Activated CD4-positive, alpha-beta T cell treated with anti-CD3 and anti-CD28 coated beads, Interleukin-10, Interleukin-2, amounts not matched to agents 100 ng/mL and 50 ng/mL, durations not matched to agents 16 hours and 8 hours (primary cell): ENCODE results near the gene NOXA1.

ENCODE experiments used
- DNase-seq: peaks from one replicate; pipeline ENCODE4 v3.0.0-alpha.2; 2020

Gene NOXA1

DNA sequence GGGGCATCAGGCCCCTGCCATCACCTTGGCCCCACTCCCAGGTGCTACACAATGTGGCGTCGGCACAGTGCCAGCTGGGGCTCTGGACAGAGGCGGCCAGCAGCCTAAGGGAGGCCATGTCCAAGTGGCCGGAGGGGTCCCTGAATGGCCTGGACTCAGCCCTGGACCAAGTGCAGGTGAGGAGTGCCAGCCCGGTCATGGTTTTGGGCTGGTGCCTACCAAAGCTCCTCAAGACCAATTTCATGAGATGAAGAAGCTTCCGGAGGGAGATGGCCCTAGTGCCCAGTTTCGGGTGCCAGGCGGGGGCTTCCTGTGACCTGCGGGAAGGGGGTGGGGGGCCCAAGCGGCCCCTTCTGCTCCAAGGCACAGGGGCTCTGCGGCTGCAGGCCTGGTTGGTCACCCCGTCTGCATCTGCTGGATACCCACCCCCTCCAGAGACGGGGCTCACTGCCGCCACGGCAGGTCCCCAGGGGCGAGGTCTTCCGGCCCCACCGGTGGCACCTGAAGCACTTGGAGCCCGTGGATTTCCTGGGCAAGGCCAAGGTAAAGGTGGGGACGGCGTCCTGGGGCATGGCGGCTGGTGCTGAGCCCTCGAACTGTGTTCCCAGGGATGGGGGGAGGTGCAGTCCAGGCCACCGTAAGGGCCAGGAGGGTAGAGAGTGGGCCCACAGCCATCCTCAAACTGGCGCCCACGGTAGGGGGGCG, 5.8 kb downstream of the NOXA1 start:
- DNase-seq, result no peak

DNA sequence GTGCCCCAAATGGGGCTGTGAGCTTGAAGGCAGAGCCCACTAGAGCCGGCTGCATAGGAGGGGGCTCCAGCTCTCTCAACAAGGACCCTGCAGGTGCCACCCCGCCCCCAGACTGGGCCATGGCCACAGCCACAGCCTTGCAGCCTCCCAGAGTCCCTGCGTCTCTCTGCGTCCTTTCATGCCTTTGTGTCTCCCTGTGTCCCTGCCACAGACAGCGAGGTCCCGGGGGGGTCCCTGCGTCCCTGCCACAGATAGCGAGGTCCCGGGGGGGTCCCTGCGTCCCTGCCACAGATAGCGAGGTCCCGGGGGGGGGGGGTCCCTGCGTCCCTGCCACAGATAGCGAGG, 6.3 kb downstream of the NOXA1 start:
- DNase-seq, result no peak

DNA sequence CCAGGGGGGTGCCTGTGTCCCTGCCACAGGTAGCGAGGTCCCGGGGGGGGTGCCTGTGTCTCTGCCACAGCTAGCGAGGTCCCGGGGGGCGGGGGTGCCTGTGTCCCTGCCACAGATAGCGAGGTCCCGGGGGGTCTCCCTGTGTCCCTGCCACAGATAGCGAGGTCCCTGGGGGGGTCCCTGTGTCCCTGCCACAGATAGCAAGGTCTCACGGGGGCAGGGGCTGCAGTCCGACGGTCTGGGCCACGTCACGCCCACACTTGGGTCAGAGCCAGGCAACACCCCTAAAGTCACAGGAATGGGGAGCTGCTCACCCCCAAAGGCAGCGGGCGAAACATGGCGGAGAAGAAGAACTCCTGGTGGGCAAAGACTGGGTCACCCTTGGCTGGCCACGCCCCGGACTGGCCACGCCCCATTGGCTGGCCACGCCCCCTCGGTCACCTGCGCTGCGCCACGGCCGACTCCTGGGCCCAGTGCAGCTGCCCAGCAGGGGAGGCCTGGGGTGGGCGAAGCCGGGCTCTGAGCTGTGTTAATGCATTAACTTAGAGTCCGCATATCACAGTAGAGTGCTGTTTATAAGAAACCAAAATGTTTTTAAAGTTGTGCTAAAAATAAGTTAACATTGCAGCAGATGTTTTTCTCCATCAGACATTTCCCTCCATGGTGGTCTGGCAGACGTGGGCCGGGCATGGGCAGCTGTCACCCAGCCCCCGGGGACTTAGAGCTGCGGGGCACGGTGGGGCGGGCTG, 7.0 kb downstream of the NOXA1 start:
- no peak for DNase-seq

DNA sequence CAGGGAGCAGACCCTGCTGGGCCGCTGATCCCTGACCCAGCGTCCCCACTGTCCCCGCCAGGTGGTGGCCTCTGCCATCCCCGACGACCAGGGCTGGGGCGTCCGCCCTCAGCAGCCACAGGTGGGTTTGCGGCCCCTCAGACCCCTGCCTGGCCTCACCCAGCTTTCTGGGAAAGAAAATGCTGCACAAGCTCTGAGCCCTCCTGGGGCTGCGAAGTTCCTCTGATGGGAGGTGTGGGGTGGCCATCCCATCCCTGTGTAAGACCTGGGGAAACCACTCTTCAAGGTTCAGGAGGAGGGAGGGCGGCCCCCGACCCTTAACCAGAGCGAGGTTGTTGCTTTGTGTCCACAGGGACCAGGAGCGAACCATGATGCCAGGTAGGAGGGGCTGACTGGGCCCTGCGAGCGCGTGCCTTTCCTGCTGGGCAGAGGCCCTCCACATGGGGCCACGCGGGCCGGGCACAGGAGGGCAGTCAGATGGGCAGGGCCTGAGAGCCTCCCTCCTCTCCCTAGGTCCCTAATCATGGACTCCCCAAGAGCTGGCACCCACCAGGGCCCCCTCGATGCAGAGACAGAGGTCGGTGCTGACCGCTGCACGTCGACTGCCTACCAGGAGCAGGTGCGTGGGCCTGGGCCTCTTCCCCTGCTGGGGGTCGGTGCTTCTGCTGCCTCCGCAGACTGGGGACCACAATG, 7.7 kb downstream of the NOXA1 start:
- DNase-seq, result no peak

DNA sequence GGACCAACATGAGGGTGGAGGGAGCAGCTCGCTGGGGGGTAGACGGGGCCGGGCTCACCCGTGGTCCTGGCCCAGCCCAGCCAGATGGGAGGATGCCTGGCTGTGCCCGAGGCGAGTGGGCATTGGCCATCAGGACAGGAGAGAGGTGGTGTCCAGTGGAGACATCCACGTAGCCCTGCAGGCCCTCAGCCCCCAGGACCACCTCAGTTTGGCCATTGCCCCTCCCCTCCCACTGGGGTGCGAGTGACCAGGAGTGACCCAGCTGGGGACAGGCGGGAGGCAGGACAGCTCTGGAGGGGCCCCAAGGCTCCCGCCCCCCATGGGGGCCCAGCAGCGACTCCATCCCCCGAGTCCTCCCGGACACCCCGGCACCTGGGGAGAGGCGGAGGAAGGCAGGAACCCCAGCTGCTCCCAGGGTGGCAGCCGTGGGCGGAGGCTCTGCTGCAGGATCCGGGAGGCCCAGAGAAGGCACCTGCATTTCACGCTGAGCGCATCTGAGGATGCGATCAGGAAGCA, 8.3 kb downstream of the NOXA1 start:
- DNase-seq, result no peak

DNA sequence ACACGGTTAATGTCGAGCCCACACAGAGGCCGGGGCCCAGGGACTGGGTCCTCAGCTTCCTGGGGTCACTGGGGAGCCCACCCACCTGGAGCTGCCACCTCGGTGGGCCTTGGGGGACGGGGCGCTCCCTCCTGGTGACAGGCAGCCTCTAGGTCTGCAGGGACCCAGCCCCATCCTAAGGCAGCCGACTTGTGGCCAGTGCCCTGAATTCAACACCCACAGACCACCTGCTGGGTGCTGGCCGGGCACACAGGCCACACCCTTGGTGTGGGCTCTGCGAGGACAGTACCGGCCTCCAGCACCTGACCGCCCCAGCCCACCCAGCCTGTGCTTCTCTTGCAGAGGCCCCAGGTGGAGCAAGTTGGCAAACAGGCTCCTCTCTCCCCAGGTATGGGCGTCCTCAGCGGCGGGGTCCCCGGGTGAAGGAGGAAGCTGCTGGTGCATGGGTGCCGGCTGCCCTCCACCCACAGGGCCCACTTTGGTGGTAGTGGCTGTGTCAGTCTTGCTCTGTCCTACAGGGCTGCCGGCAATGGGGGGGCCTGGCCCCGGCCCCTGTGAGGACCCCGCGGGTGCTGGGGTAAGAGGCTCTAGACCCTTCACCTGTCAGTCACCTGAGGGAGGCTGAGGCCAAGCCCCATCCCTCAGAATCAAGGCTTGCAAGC, 9.6 kb downstream of the NOXA1 start:
- no peak for DNase-seq

DNA sequence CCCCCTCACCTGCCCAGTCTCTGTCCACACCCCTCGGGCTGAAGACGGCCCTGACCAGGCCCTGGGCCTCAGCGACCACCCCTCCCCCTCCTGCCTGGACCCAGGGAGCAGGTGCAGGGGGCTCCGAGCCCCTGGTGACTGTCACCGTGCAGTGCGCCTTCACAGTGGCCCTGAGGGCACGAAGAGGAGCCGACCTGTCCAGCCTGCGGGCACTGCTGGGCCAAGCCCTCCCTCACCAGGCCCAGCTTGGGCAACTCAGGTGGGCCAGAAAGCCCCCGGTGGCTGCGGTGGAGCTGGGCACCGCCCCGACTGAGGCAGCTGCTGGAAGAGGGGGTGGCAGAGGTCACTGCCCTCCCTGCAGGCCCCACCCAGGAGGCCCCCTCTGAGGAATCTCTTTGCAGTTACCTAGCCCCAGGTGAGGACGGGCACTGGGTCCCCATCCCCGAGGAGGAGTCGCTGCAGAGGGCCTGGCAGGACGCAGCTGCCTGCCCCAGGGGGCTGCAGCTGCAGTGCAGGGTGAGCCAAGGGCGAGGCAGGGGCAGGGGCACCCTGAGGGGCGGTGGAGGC, 10.2 kb downstream of the NOXA1 start:
- DNase-seq, result no peak

DNA sequence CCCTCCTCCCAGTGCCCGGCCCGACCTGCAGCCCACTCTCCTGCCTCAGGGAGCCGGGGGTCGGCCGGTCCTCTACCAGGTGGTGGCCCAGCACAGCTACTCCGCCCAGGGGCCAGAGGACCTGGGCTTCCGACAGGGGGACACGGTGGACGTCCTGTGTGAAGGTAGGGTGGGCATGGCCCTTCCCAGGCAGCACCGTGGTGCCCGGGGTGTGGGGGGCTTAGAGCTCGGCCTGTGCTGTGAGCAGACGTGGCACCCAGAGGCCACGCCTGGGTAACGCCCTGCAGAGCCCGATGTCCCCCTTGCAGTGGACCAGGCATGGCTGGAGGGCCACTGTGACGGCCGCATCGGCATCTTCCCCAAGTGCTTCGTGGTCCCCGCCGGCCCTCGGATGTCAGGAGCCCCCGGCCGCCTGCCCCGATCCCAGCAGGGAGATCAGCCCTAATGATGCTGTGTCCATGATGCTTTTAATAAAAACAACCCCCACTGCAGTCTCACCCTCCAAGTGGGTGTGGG, 10.8 kb downstream of the NOXA1 start:
- no peak for DNase-seq

DNA sequence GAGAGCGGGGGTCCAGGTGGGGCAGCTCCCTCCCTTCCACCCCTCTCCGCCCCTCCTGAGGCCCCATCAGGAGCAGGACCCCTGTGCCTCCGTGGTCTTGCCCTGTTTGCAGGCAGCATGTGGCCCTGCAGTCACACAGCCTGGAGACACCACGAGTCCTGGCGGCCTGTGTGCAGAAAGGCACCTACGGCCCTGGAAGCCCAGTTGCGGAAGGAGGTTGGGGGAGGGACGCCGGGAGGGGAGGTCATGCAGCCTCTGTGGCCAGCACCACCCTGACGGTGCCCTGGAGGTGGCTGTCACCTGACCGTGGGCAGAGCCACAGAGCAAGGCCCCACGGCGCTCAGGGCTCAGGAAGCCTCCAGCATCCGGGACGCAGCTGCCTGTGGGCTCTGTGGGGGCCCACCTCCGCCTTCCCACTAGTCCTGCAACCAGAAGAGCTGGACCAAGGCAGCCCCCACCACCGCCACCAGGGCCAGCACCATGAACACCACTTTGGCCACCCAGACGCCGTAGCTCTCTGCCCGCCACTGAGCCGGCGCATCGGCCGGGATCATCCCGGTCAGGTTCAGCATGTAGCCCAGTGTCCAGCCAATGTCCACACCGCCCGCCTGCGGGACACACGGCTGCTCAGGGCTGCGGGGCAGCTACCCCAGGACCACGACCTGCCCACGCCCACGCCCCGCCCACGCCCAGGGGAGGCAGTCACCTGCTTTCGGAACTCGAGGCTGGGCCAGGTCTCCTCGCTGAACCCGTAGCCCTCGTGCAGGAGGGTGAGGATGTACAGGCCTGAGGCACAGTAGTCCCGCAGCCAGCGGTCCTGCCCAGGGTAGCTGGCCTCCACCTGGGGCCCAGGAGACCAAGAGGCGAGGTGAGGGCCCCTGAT, 11.5 kb downstream of the NOXA1 start:
- DNase-seq, result no peak

DNA sequence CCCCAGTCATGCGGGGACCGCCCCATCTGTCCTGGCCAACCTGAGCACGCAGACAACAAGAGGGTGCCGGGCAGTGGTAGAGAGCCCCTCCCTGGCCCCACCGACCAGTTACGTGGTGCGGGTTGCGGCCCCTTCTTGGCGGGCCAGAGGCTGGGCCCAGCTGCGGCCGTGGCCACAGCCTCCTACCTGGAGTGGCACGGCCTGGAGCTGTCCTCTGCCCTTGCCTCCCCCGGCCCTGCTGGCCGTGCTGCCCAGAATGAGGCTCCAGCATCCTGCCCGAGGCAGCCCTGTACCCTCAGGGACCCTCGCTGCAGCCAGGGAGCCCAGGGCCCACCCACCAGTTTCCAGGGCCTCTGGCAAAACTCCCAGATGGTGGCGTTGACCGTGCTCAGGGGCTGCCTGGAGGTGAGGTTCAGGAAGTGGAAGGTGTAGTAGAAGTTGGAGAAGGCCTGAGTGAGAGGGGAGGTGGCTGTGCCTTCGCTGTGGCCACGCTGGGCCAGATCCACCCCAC, 12.2 kb downstream of the NOXA1 start:
- DNase-seq, result no peak

DNA sequence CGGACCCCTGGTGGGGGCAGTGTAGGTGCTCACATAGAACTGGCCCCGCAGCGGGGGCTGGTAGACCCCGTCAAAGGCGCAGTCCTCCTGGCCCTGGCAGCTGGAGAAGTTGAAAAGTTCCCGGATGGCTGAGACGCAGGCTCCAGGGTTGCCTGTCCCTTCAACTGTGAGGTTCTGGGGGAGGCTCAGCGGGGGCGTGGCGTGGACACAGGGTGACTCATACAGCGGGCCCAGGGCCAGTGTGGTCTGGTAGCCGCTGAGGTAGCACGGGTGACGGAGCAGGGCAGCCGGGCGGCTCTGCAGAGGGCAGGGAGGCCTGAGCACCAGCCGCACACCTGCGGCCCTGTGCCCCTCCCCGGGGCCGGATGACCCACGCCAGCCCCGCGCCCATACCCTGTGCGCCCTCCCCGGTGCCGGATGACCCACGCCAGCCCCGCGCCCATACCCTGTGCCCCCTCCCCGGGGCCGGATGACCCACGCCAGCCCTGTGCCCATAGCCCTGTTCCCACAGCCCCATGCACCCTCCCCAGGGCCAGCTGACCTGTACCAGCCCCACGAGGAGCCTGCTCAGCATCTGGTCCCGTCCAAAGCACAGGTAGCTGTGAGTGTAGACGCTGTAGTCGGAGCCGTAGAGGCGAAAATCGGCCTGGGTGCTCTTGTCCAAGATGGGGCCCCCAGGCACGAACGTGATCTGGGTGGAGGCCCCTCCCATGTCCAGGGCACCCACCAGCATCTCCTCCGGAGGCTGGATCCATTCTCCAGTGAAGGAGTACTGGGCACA, 13.0 kb downstream of the NOXA1 start:
- no peak for DNase-seq

DNA sequence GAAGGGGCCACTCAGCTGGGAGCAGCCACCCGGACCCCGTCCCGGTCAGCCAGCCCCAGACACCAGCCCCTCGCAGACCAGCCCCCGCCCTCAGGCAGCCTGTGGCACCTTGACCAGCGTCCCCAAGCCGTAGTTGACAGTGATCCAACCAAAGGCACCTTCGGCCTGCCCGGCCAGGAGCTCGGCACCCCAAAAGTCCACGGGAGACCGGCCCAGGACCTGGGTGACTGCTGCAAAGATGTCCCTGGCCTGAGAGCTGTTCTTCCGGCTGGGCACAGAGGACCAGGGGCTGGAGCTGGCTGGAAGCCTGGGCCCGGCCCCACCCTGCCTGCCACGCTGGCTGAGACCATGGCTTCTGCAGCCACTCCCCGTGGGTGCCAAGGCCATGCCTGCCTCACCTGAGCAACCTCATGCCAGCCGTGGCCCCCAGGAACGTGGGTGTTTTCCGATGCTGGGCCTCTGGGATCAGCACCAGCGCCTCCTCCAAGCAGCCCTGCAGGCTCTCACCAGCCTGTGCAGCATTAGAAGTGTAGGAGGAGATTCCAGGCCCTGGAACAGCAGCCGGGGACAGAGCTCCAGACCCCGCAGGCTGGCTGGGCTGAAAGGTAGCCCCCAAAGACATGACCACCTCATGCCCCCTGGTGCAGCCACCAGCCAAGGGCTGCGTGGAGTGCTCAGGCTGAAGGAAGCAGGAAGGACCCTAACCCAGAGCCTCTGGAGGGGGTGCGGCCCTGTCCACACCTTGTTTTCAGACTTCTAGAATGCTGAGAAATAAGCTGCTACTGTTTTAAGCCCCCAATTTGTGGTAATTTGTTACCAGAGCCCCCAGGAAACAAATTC, 13.8 kb downstream of the NOXA1 start:
- no peak for DNase-seq

DNA sequence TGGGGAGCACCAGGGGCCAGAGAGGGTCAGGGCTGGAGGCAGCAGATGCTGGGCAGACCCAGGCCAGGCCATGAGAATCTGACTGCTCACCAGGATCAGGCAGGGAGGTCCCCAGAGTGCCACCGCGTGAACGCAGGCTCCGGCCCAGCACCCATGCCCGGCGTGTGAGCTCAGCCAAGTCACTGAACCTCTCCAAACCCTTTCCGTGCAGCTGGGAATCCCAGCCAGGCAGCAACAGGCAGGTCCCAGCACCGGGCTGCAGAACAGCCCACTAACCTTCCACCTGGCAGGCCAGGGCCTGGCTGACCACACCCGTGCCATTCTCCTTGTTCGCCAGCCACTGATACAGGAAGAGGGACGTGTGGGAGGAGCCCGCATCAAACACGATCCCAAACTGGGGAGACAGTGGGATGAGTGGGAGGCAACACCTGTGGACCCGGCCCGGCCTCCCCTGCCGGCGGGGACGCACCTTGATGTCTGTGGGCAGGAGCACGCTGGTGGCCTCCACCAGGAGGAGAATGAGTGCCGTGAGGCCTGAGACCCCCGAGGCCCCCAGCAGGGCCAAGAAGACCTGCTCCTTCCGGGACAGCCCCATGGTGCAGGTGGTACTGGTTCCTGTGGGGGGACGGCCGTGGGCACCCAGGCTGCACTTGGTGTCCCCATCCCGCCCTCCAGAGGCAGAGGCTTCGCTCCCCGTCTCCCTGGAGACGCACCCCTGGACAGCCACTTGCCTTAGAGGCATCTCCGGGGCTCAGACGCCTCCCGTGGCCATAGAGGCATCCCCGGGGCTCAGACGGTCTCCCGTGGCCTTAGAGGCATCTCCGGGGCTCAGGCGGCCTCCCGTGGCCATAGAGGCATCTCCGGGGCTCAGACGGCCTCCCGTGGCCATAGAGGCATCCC, 14.7 kb downstream of the NOXA1 start:
- DNase-seq, result no peak

DNA sequence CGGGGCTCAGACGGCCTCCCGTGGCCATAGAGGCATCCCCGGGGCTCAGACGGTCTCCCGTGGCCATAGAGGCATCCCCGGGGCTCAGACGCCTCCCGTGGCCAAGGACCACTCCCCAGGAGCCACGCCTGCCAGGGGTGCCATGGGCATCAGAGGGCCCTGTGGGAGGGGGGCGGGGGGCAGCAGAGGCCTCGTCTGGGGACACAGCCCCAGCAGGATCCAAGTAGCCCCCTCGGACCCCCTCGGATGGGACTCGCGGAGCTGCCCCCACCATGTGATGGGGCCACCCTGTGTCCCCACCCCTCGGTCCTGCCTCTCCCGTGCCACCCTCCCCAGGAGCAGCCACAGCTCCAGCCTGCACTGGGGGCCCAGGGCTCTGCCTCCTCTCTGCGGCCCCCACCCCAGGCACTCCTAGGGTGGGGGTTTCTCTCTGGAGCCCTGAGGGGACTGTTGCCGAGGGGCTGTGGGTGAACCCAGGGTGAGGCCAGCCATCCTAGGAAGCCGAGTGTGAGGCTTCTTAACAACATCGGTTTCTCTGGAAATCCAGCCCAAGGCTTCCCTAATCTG, 15.5 kb downstream of the NOXA1 start:
- no peak for DNase-seq

DNA sequence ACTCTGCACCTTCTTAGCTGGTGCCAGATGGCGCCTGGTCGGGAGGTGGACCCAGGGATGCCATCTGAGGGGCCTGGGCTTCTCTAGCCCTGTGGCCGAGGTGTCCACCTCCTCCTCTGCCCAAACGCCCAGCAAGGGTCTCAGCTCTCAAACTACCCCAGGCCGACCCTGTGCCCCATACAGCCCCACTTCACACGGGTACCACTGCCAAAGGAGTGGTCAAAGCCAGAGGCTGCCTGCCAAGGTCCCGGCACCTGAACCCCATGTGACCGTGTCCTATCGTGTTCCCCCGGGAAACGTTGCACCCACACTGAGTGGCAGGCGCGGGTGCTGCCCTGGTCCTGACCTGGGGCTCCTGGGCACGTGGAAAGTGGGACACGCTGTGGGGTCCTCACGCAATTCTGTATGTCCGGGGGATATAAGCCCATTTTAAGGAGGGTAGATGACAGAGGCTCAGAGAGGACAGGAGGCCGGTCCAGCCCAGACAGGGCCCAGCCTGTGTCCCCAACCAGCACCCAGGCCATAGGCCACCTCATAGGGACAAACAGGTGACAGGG, 16.0 kb downstream of the NOXA1 start:
- DNase-seq, result no peak

DNA sequence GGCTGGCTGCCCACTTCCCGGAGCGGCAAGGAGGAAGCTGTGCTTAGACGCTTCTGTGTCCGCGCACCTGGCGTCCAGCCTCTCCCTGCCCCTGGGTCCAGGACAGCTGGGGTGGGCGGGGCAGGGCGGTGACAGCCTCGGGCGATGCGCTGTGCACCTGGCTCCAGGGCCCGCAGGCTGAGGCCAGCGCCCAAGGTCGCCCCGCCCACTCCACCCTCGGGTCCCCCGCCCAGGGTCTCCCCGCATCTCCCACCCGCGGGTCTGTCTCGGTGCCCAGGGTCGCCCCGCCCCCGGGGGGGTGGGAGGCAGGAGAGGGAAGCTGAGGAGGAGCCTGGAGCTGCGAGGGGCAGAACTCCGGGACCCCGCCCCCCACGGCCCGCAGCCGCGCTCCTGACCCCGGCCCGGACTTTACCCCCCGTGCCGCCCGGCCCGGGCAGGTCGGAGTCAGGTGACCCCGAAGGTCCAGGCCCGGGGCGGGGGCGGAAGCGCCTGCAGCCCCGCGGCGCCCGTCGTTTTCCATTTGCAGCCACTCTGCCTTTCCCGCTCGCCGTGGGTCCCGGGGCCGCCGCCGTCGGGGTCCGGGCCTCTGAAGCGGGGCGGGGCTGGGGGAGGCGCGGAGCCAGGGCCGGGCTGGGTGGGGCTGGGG, 18.2 kb downstream of the NOXA1 start, which contains the start of gene ENTPD8:
Gene ENTPD8, minus strand, starts transcription at position 69 of the 646 bp plus-strand sequence. CDS start 3,072 bp downstream, outside the sequence.
- DNase-seq, result no peak

DNA sequence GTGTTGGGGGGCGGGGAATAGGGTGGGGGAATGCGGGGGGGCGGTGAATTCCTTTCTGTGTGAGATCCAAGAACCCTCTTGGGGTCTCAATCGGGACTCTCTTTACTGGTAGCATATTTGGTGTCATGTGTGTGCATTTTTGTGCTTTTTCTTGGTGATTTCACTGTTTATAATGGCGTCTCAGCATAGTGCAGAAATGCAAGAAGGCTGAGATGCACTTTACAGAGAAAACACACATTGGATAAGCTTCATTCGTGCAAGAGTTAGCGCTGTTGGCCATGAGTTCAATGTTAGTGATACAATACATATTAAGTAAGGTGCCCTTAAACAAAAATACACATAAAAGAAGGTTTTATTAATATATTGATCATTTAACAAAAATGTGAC, 18.7 kb downstream of the NOXA1 start:
- no peak for DNase-seq
